HG03159 (cell line): ENCODE results near the gene EEIG1.
"Not testable (repeated sequence)": the region's sequence is repeated elsewhere in the genome, so short reads cannot be mapped to it uniquely, and the experiment has no call there.

Experiments
- ATAC-seq: cut with Tn5 transposase; IDR thresholded peaks from one replicate; pipeline ENCODE4 v1.9.1; 2021; ENCODE audit warnings: mild to moderate bottlenecking, moderate library complexity; ENCODE audit not compliant: unreplicated experiment

EEIG1 gene

GRCh38 chr9:127980706-127981558, at the start of gene EEIG1:
Gene EEIG1 (minus strand): TSS chr9:127980989. CDS start chr9:127980137, 852 bp downstream.
- peak; percentile 61 for ATAC-seq

GRCh38 chr9:128027705-128028104, 46.9 kb upstream of the EEIG1 start:
- no peak for ATAC-seq

DNA sequence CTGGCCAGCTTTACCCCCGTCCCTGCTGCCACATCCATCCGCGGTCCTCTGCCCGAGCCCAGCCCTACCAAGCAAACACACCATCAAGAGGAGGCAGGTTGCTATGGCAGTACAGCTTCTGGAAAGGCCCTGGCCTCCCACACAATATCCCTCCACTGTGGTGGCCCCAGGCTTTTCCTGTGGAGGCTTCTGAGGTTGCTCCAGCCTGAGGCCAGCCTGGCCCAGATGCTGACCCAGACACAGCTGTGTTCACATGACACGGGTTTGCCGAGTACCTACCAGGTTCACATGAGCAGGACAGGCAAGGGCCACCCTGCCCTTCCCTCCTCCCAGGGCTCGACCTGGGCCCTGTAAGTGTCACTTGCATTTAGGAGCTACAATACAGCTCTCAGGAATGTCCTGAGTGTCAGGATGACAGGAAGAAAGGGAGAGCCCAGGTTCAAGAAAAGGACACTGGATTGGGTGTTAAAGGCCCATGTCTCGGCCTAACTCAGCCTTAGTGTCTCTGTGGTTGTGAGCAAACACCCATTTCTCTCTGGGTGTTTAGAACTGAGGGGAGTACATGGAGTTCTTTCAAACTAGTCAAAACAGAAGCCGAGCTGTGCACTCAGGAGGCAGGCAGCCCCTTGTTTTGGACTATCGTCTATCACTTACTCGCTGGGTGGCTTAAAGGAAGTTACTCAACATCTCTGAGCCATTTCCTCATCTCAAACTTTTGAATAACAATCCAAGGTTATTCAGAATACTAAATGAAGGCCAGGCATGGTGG, 46.2 kb upstream of the EEIG1 start:
- ATAC-seq: no peak

DNA sequence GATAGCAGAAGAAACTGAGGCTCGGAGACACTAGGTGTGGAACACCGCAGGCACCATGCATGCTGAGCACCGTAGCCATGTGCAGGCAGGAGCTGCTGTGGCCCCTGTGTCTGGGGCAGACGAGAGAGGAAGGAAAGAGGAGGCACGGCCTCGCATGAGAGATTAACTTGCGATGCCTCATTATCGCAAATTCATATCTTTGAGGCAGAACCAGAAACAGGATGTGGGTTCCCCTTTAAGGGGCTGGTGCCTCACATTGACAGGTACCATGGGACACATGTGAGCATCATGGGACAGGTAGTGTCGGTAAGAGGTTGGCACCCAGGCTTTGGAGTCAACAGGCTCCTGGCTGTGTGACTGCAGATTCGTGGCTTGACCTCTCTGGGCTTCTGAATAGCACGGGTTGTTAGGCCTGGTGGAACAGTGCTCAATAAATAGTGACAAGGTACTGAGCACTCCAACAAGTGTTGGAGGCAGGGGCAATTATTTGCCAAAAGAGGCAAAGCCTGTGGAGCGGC, 45.5 kb upstream of the EEIG1 start:
- peak; percentile 53 for ATAC-seq

- no peak for ATAC-seq
Observed at GRCh38 chr9:128025736-128026135, 44.9 kb upstream of the EEIG1 start.

GRCh38 chr9:128024761-128025308, 44.0 kb upstream of the EEIG1 start:
- ATAC-seq: no peak

GRCh38 chr9:128023671-128024070, 42.9 kb upstream of the EEIG1 start:
- ATAC-seq: not testable (repeated sequence)

GRCh38 chr9:128022886-128023285, 42.1 kb upstream of the EEIG1 start:
- no peak for ATAC-seq

- no peak for ATAC-seq
Observed at GRCh38 chr9:128021098-128021497, 40.3 kb upstream of the EEIG1 start.

DNA sequence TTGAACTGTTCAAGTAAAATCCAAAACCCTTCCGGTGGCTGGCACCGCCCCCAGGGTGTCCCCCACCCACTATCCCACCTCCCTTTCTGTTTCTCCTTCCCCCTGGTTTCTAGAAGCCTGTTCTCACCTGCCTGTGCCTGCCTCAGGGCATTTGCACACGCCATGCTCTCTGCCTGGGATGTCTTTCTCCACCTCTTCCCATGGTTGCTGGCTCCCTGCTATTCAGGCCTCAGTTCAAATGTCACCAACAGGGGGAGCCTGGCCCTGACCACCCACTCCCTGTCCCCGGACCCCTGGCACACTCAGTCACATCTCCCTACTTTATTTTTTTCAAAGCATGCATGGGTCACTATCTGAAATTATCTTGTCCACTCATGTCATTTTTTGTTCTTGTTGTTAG, 39.9 kb upstream of the EEIG1 start:
- no peak for ATAC-seq

GRCh38 chr9:128015696-128016095, 34.9 kb upstream of the EEIG1 start:
- no peak for ATAC-seq

DNA sequence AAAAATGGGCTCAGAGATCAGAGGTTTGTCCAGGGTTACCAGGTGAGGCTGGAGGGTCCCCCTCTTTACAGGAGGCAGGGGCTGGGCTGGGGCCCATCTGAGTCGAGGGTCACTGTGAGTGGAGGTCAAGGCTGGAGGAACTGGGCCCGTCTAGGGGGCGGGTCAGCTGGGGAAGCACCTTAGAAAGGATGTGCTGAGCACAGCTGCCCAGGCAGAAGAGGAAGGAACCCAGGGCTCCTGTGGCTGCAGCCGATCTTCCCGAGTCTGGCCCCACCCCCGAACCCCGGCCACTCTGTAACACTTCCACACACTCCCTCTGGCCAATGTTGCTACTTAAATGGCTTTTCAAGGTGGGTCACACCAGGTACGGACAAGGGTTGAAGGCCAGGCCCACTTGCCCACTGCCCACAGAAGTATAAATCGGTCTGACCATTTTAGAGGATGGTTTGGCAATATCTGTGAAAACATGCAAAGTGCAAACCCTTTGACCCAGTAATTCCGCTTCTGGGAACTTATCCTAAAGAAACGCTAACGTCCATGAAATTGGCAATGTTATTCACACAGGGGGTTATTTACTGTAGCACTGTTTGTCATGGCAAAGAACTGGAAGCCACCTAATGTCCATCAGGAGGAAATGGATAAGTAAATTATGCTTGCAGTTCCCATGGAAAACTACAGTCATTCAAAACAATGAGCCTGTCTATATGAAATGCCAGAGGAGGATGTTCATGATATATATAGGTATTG, 30.5 kb upstream of the EEIG1 start:
- no peak for ATAC-seq

GRCh38 chr9:128009639-128010038, 28.9 kb upstream of the EEIG1 start:
- no peak for ATAC-seq

DNA sequence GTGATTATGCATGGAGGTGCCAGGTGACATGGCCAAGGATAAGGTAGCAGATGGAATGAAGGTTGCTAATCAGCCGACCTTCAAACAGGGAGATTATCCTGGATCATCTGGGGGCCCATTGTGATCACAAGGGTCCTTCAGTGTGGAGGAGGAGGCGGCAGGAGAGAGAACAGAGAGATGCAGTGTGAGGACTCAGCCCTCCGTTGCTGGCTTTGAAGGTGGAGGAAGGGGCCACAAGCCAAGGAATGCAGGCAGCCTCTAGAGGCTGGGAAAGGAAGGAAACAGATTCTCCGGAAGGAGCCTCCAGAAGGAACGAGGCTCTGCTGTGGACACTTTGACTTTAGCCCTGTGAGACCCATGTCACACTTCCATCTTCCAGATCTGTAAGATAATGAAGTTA, 27.4 kb upstream of the EEIG1 start:
- no peak for ATAC-seq

GRCh38 chr9:128007566-128008138, 26.9 kb upstream of the EEIG1 start:
- ATAC-seq: no peak

GRCh38 chr9:128006332-128006996, 25.7 kb upstream of the EEIG1 start:
- no peak for ATAC-seq

GRCh38 chr9:128005923-128006322, 25.1 kb upstream of the EEIG1 start:
- ATAC-seq: no peak

DNA sequence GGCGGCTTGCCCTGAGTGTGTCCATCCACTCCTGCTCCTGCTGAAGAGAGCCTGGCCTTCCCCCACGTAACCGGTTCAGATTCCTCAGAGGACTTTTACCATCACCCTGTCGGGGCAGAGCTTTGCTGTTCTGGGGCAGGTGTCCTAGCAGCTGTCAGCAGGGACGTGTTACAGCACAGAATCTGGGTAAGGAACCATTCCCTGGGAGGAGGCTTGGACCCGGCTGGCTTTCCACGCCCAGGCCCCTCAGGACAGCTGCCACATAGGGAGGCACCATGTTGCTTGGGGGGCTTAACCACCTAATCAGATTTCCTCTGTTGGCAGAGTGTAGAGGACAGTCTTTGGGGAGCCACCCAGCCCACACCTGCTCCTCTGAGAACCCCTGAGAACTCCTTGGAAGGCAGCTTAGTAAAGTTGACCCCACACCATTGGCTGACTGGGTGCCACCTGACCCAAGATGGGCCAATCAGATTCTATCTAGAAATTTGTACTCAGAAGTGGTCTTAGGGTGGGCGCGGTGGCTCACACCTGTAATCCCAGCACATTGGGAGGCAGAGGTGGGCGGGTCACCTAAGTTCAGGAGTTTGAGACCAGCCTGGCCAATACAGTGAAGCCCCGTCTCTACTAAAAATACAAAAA, 23.3 kb upstream of the EEIG1 start:
- ATAC-seq: no peak

GRCh38 chr9:128002959-128003358, 22.2 kb upstream of the EEIG1 start:
- no peak for ATAC-seq
